Epithelial cell of proximal tubule (primary cell): Measurements from ENCODE around the gene RABL6. TPM values are rescaled to one million over a fixed set of nuclear protein-coding genes. Genes with fewer than 3 reads are reported as not detected.
"Not testable (repeated sequence)": the region's sequence is repeated elsewhere in the genome, so short reads cannot be mapped to it uniquely, and the experiment has no call there.

Source experiments
- DNase-seq: peaks from one replicate; pipeline ENCODE4 v3.0.0-alpha.2; 2011; ENCODE audit warnings: low read depth
- H3K4me3 ChIP-seq: 2 replicates; pipeline ENCODE4 v1.5.1; 2011; ENCODE audit warnings: low read depth, mild to moderate bottlenecking, low read length
- total RNA-seq: library from RNA; depleted of rRNA; stranded (reverse); fragments of >200 nt; gene quantifications from 2 replicates; pipeline ENCODE4 v1.2.3, GENCODE V29; 2015
- TF ChIP-seq, protein P1 (sequence below): conservative IDR thresholded peaks from 2 replicates; pipeline ENCODE4 v1.5.1; 2012; ENCODE audit warnings: low read depth, mild to moderate bottlenecking, low read length

RABL6 gene
- total RNA-seq, 1 donor from 2014 or later = 114 TPM

DNA sequence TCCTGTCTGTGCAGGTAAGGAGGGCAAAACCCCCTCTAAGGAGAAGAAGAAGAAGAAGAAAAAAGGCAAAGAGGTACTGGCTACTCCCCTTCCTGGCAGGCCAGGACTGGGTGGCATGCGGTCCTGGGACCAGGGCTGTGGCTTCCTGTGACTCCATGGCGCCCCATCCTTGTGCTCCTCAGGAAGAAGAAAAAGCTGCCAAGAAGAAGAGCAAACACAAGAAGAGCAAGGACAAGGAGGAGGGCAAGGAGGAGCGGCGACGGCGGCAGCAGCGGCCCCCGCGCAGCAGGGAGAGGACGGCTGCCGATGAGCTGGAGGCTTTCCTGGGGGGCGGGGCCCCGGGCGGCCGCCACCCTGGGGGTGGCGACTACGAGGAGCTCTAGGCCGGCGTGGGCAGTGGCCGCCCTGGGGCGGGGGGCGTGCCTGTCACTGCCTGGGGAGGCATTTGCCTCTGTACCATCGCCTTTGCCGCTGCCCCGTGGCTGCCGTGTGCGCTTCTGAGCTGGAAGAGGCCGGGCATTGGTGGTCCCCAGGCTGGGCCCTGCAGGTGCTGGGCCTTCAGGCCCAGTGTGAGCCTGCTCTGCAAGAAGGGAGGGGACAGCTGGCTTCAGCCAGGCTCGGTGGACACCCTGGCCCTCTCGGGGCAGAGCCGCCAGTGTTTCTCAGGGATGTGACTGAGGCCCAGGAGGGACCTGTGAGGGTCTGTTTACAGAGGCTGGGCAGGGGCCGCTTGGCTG is 32.6 kb downstream of the RABL6 start:
- no peak overlapping the region for H3K4me3 ChIP-seq
- TF ChIP-seq, protein P1, sequence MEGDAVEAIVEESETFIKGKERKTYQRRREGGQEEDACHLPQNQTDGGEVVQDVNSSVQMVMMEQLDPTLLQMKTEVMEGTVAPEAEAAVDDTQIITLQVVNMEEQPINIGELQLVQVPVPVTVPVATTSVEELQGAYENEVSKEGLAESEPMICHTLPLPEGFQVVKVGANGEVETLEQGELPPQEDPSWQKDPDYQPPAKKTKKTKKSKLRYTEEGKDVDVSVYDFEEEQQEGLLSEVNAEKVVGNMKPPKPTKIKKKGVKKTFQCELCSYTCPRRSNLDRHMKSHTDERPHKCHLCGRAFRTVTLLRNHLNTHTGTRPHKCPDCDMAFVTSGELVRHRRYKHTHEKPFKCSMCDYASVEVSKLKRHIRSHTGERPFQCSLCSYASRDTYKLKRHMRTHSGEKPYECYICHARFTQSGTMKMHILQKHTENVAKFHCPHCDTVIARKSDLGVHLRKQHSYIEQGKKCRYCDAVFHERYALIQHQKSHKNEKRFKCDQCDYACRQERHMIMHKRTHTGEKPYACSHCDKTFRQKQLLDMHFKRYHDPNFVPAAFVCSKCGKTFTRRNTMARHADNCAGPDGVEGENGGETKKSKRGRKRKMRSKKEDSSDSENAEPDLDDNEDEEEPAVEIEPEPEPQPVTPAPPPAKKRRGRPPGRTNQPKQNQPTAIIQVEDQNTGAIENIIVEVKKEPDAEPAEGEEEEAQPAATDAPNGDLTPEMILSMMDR = no peak
- DNase-seq = no peak

DNA sequence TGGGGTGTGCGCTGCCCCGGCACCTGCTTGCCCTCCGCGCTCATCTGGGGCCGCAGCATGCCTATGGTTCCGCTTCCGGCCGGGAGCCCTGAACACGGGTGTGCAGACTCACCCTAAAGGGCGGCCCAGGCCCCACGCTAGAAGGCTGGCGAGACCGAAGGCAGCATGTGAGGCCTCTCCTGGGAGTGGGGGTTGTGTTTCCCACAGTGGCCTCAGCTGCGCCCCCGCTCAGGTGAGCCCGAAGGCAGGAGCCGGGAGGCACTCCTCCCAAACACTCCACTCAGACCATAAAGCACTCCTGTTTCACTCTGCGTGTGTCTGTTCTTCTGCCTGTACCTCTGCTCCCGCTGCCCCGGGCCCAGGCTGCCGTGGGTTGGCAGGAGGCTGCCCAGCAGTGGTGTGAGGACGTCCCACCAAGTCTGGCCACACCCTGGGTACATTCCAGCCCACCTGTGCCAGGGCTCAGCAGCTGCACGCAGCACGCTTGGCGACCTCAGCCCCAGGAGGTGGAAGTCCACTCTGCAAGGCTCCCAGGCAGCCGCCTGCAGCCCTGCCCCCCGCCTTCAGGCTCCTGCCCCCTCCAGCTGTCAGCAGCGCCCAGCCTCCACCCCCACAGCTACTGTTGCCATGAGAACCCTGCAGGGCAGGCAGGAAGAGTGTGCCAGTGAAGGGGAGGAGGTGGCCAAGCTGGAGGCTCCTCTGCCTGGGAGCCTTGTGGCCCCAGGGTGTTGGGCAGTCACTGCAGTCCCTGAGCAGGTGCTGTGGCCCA is 33.3 kb downstream of the RABL6 start:
- no peak for DNase-seq
- H3K4me3 ChIP-seq = no peak overlapping the region
- TF ChIP-seq, protein P1 = no peak

DNA sequence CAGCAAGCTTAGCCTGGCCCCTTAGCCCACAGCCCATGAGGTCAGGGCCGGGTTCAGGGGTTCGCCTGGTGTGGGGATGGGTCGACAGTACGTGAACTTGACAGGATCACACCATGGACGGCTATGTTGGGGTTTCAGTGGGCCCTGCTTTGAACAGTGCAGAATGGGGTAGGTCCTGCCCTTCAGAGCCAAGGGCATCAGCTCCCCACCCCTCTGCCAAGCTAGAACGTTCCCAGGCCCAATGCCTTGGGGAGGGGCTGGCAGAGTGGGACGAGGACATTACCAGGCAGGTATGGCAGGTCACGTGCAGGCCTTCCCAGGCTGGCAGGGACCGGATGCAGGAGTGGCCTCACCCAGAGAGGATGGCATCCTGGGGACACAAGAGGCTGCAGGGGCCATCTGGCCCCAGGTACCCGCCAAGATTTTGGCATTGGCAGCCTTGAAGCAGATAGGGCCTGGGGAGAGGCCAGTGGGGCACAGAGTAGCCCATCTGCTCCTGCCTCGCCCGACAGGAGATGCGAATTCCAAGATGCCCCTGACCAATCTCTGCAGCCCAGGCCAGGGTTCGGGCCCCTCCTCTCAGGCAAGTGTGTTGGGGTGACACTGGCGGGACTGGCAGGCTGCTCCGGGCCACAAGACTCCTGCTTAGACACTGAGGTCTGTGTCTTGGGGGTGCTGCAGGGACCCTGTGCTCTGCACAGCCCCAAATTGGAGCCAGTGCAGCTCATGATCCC is 34.1 kb downstream of the RABL6 start:
- H3K4me3 ChIP-seq = peak overlapping the region; percentile 65
- DNase-seq = not testable (repeated sequence)

DNA sequence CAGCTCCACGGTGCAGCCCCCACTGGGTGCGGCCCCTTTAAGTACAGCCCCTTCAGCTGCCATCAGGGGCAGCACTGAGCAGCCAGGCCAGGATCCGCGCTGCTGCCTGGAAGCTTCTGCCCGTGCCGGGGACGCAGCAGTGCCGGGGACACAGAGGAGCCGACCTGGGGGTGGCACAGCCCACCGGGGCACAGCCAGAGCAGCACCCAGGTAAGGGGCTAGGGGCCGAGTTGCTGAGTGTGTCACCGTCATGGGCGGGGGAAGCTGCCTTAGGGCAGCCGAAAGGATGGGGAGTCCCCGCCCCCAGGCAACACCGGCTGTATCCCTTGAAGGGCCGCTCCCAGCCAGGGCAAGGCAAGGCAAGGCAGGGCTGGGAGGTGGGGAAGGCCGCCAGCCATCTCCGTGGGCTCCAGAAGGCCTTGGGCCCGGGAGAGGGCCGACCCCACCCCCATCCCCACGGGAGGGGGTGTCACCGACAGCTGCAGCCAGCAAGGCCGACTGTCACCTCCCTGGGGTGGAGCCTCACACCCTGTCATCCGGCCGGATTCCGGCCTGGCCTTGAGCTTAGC is 34.7 kb downstream of the RABL6 start, which contains the start of gene AJM1:
Gene AJM1 (plus strand): TSS at position 99 of the 569 bp plus-strand sequence. CDS start 1,937 bp downstream, outside the sequence.
- H3K4me3 ChIP-seq = peak within 1 kb of the TSS; percentile 65
- TF ChIP-seq, protein P1 = peak; percentile 78
- not testable (repeated sequence) for DNase-seq

DNA sequence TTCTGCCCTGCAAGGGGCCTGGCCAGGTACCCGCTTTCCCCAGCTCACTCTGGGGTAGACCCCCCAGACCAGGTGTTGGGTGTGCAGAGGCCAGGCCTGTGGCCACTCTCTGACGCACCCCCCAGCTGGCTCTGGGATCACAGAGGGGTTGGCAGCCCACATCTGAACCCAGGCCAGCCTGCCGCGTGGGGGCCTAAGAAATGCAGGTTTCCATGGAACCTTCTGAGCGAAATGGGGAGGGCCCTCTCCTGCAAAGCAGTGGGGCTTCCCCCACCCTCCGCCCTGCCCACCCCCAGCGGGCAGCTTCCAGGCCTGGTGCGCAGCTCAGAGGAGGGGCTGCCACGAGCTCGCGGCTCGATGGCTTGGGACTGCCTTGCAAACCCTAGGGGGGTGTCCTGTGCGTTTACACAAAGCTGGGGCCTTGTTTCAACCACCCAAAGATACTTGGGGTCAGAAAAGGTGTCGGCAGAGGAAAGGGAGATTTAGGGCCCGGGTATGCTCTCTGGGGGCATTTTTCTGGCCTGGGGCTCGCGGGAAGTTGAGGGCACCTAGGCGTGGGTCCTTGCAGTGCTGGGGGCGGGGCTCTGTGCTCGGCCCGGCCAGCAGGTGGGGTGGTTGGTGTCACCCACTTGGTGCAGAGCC is 35.5 kb downstream of the RABL6 start:
- not testable (repeated sequence) for DNase-seq
- H3K4me3 ChIP-seq = peak overlapping the region; percentile 34

DNA sequence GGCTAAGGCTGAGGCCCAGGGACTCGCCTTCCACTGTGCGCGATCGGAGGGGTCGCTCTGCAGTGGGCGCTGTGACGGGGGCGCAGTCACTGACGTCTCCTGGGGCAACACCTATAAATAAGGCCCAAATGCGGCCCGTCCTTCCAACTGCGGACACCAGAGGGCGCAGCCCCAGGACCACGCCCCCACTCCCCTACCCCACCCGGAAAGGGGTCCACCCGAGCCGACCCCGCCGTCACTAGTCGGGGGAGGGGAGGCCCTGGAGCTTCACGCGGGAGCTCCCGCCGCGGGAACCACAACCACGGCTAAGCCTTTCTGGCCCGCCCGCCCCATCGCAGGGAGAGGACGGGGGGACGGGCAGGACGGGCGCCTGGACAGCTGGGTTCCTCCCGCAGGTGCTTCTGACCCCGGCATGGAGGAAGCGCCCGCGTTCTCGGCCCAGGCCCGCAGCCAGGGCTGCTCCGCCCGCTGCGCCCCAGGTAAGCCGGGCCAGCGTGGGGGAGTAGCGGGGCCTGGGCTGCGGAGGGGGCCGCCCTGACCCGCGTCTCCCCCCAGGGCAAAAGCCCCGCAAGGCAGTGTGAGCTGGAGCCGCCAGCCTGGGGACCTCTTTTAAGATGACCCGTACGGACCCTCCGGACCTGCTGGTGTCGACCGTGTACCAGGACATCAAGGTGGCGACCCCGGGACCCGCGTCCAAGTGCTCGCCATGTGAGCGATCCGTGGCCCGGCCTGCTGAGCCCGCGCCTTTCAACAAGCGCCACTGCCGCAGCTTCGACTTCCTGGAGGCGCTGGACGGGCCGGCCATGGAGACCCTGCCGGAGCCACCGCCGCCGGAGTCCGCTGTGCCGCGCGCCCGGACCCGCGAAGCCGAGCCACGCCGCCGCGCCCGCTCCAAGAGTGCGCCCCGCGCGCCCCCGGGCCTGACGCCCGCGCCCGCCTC is 36.3 kb downstream of the RABL6 start:
- TF ChIP-seq, protein P1 = peak; percentile 45
- peak overlapping the region; percentile 34 for H3K4me3 ChIP-seq
- DNase-seq = not testable (repeated sequence)
